ENCODE measurements around the gene CPE.
A peak's percentile ranks its signal among the peaks of the same experiment; 100 is the strongest.
"Not testable (repeated sequence)": the region's sequence is repeated elsewhere in the genome, so short reads cannot be mapped to it uniquely, and the experiment has no call there.

The CPE gene

DNA sequence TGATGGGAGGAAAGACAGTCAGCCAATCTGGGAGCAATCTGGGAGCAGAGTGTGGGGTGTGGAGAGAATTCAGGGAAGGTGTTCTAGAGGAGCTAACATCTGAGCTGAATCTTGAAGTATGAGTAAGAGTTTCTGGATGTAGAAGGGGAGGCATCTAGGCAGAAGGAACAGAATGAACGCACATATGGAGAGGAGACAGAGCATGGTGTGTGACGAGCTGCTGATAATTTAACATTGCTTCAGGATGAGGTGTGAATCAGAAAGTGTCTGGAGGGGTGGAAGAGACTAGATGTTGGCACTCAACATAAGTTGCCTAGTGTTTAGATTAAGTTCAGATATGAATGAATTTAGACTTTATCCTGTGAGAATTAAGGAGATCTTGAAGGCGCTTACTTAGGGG lies 58.9 kb downstream of the CPE start:
- peaks cover 2% of the 10 kb centered on the region for H3K4me1 ChIP-seq (ENCODE audit: control insufficient read depth, insufficient read depth, low read length)
- no peak overlapping the region for H3K4me3 ChIP-seq (ENCODE audit: low read length in 2 of 2)
- no peaks in the 10 kb centered on the region for H3K27me3 ChIP-seq (ENCODE audit: control insufficient read depth in 1 of 2, insufficient read depth in 2 of 2, low read length in 2 of 2)
- no peak overlapping the region for H3K27ac ChIP-seq (ENCODE audit: low read length)
- H3K9me3 ChIP-seq (ENCODE audit: control insufficient read depth in 2 of 2, low read length in 2 of 2) = no peaks in the 10 kb centered on the region
- no peaks in the 10 kb centered on the region for H3K36me3 ChIP-seq (ENCODE audit: control insufficient read depth in 2 of 2, insufficient read depth in 2 of 2, low read length in 2 of 2)
- H3K9ac ChIP-seq (ENCODE audit: low read length in 2 of 2) = no peak overlapping the region

DNA sequence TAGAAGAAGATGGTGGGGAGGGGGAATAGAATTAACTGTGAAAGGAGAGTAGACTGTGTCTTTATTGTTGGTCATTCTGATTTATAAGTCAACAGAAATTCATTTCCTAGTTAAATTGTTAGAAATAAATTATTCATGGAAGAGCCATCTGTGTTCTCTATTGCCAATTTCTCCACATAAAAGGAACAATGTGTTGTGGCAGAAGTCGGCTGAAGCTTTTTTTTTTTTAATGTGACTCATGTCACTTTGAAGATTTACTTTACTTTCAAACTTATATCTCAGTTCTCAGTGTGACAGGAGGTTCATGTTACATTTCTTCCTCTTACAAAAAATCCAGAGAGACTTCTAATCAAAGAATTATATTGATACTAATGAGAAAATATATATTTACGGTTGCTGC lies 60.5 kb downstream of the CPE start:
- no peak overlapping the region for H3K9ac ChIP-seq (ENCODE audit: low read length in 2 of 2)
- H3K4me1 ChIP-seq (ENCODE audit: control insufficient read depth, insufficient read depth, low read length) = peaks cover 2% of the 10 kb centered on the region
- no peaks in the 10 kb centered on the region for H3K27me3 ChIP-seq (ENCODE audit: control insufficient read depth in 1 of 2, insufficient read depth in 2 of 2, low read length in 2 of 2)
- no peaks in the 10 kb centered on the region for H3K36me3 ChIP-seq (ENCODE audit: control insufficient read depth in 2 of 2, insufficient read depth in 2 of 2, low read length in 2 of 2)
- H3K9me3 ChIP-seq (ENCODE audit: control insufficient read depth in 2 of 2, low read length in 2 of 2) = no peaks in the 10 kb centered on the region
- H3K4me3 ChIP-seq (ENCODE audit: low read length in 2 of 2) = no peak overlapping the region
- no peak overlapping the region for H3K27ac ChIP-seq (ENCODE audit: low read length)

DNA sequence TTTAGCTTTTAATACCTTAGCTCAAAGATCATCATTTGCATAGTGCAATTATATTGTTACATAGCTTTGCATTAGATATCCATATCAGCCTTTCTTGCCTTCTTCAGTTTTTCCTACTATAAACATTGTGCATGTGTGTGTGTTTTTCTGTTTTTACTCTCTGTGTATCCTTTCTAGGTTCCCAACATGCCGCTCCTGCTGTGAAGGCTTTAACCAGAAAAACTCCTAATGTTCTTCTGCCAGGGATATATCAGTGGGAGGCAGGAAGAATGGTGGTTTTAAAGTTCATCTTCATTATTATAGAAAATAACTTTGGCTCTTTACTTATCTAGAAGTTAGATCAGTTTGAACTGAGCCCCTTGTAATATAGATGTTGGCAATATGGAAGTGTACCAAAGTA lies 61.2 kb downstream of the CPE start:
- Histone ChIP-seq H3K9me3 (ENCODE audit: control insufficient read depth in 2 of 2, low read length in 2 of 2) (no peaks in the 10 kb centered on the region), H3K27ac (ENCODE audit: low read length) (no peak overlapping the region)

DNA sequence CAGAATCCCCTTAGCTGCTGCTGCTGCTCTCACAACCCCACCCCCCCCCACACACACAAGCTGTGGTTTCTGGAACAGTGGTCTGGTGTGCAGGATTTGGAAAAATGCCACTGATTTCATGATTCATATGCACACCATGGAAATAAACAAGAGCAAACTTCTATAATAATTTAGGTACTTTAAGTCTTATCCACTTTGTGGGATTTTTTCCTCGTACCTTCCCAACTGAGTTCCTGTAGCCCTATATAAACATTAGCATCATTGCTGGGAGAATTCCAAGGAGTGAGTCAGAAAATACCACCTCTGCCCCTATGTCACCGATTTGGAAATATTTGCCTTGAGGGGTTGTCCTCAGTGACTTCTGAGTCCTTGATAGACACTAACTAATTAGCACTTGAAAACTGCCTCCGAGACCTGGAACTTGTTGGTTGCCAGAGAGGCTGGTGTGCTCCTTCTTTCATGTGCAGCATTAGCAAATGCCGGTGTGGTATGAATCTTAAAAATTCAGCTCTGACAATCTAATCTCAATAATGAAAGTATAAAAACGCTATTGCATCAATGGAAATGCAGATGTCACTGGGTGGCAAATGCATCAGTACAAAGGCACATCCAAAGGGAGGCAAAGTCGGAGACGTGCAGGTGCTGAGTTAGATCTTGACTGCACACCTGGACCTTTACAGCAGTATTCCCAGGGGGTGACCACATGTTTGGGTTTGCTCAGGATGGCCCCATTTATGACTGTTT lies 61.8 kb downstream of the CPE start:
- no peaks in the 10 kb centered on the region for H3K9me3 ChIP-seq (ENCODE audit: control insufficient read depth in 2 of 2, low read length in 2 of 2)
- no peak overlapping the region for H3K9ac ChIP-seq (ENCODE audit: low read length in 2 of 2)
- no peak overlapping the region for H3K27ac ChIP-seq (ENCODE audit: low read length)
- peak overlapping the region in 1 of 2 donors; percentile 29 for H3K4me3 ChIP-seq (ENCODE audit: low read length in 2 of 2)
- H3K4me1 ChIP-seq (ENCODE audit: control insufficient read depth, insufficient read depth, low read length) = peaks cover 2% of the 10 kb centered on the region
- H3K27me3 ChIP-seq (ENCODE audit: control insufficient read depth in 1 of 2, insufficient read depth in 2 of 2, low read length in 2 of 2) = no peaks in the 10 kb centered on the region
- H3K36me3 ChIP-seq (ENCODE audit: control insufficient read depth in 2 of 2, insufficient read depth in 2 of 2, low read length in 2 of 2) = no peaks in the 10 kb centered on the region

More for the DNA sequence above, 61.2 kb downstream of the CPE start:
- Histone ChIP-seq H3K27me3 (ENCODE audit: control insufficient read depth in 1 of 2, insufficient read depth in 2 of 2, low read length in 2 of 2) (no peaks in the 10 kb centered on the region), H3K36me3 (ENCODE audit: control insufficient read depth in 2 of 2, insufficient read depth in 2 of 2, low read length in 2 of 2) (no peaks in the 10 kb centered on the region), H3K9ac (ENCODE audit: low read length in 2 of 2) (no peak overlapping the region), H3K4me1 (ENCODE audit: control insufficient read depth, insufficient read depth, low read length) (peaks cover 2% of the 10 kb centered on the region), H3K4me3 (ENCODE audit: low read length in 2 of 2) (peak overlapping the region in 1 of 2 donors; percentile 9)

DNA sequence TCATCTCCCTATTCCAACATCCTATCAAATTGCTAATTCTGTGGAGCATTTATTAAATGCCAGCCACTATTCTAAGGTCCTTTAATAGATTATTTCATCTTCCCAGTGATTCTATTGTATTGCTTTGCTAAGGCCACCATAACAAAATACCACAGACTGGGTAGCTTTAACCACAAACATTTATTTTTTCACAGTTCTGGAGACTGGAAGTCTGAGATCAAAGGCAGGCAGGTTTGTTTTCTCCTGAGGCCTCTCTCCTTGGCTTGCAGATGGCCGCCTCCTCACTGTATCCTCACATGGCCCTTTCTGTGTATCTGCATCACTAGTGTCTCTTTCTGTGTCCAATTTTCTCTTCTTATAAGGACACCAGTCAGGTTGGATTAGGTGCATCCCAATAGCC lies 64.5 kb downstream of the CPE start:
- H3K9ac ChIP-seq (ENCODE audit: low read length in 2 of 2) = no peak overlapping the region
- H3K36me3 ChIP-seq (ENCODE audit: control insufficient read depth in 2 of 2, insufficient read depth in 2 of 2, low read length in 2 of 2) = no peaks in the 10 kb centered on the region
- no peaks in the 10 kb centered on the region for H3K9me3 ChIP-seq (ENCODE audit: control insufficient read depth in 2 of 2, low read length in 2 of 2)
- peaks cover 2% of the 10 kb centered on the region for H3K4me1 ChIP-seq (ENCODE audit: control insufficient read depth, insufficient read depth, low read length)
- no peaks in the 10 kb centered on the region for H3K27me3 ChIP-seq (ENCODE audit: control insufficient read depth in 1 of 2, insufficient read depth in 2 of 2, low read length in 2 of 2)
- H3K27ac ChIP-seq (ENCODE audit: low read length) = no peak overlapping the region
- no peak overlapping the region for H3K4me3 ChIP-seq (ENCODE audit: low read length in 2 of 2)

DNA sequence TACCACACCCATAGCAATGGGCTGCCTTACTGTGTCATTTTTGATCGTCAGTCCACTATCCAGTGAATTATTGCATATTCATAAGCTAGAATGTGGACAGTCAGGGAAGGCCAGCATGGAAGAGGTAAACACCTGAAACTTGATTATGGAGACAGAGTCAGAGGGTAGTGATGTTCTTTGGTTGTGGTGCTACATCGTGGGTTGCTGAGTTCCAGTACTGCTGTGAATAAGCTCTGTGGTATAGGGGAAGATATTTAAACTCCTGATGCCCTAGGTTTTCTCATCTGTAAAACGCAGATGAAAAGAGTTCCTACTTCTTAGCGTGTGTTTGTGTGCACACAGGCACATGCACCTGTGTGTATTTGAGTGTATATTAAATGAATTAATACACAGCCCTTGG lies 69.9 kb downstream of the CPE start:
- Histone ChIP-seq H3K9ac (ENCODE audit: low read length in 2 of 2) (no peak overlapping the region), H3K27me3 (ENCODE audit: control insufficient read depth in 1 of 2, insufficient read depth in 2 of 2, low read length in 2 of 2) (no peaks in the 10 kb centered on the region), H3K36me3 (ENCODE audit: control insufficient read depth in 2 of 2, insufficient read depth in 2 of 2, low read length in 2 of 2) (no peaks in the 10 kb centered on the region), H3K9me3 (ENCODE audit: control insufficient read depth in 2 of 2, low read length in 2 of 2) (no peaks in the 10 kb centered on the region), H3K4me3 (ENCODE audit: low read length in 2 of 2) (no peak overlapping the region), H3K27ac (ENCODE audit: low read length) (no peak overlapping the region), H3K4me1 (ENCODE audit: control insufficient read depth, insufficient read depth, low read length) (no peaks in the 10 kb centered on the region)

DNA sequence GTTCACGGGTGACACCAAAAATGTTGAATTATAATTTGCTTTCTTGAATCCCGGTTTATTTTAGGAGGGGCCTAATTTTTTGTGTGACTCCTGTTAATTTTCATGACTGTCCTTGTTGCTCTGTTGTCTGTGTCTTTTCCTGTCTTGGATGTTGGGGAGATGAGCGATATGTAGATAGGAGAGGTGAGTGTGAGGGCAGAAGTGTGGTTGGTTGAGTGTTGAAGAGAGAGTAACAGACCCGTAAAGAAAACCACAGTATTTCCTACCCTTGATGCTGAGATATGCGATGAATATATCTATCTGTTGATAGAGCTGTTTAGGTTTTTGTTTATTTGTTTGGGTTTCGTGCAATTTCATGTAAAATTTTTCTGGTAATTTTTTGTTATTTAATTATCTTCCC lies 70.5 kb downstream of the CPE start:
- Histone ChIP-seq H3K27ac (ENCODE audit: low read length) (no peak overlapping the region), H3K4me3 (ENCODE audit: low read length in 2 of 2) (no peak overlapping the region), H3K27me3 (ENCODE audit: control insufficient read depth in 1 of 2, insufficient read depth in 2 of 2, low read length in 2 of 2) (no peaks in the 10 kb centered on the region), H3K9me3 (ENCODE audit: control insufficient read depth in 2 of 2, low read length in 2 of 2) (no peaks in the 10 kb centered on the region), H3K9ac (ENCODE audit: low read length in 2 of 2) (no peak overlapping the region), H3K36me3 (ENCODE audit: control insufficient read depth in 2 of 2, insufficient read depth in 2 of 2, low read length in 2 of 2) (no peaks in the 10 kb centered on the region), H3K4me1 (ENCODE audit: control insufficient read depth, insufficient read depth, low read length) (no peaks in the 10 kb centered on the region)

DNA sequence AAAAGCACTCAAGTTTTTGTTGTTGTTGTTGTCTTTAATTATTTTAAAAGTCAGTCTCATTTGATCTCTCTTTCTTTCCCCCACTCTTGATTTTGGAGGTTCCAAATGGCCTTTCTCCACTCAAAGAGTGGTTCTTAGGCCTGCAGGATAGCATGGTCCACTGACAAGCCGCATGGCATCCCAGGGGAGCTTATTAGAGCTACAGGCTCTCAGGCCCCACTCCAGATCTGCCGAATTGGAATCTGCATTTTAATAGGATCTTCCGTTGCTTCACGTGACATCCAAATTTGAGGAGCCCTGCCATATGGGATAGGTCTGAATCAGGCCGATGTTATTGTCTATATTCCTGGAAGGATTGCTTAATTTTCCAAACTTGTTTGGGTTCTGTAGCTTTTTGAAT lies 72.1 kb downstream of the CPE start:
- H3K27me3 ChIP-seq (ENCODE audit: control insufficient read depth in 1 of 2, insufficient read depth in 2 of 2, low read length in 2 of 2) = no peaks in the 10 kb centered on the region
- H3K27ac ChIP-seq (ENCODE audit: low read length) = no peak overlapping the region
- H3K36me3 ChIP-seq (ENCODE audit: control insufficient read depth in 2 of 2, insufficient read depth in 2 of 2, low read length in 2 of 2) = no peaks in the 10 kb centered on the region
- H3K9ac ChIP-seq (ENCODE audit: low read length in 2 of 2) = no peak overlapping the region
- no peak overlapping the region for H3K4me3 ChIP-seq (ENCODE audit: low read length in 2 of 2)
- no peaks in the 10 kb centered on the region for H3K9me3 ChIP-seq (ENCODE audit: control insufficient read depth in 2 of 2, low read length in 2 of 2)
- H3K4me1 ChIP-seq (ENCODE audit: control insufficient read depth, insufficient read depth, low read length) = no peaks in the 10 kb centered on the region

DNA sequence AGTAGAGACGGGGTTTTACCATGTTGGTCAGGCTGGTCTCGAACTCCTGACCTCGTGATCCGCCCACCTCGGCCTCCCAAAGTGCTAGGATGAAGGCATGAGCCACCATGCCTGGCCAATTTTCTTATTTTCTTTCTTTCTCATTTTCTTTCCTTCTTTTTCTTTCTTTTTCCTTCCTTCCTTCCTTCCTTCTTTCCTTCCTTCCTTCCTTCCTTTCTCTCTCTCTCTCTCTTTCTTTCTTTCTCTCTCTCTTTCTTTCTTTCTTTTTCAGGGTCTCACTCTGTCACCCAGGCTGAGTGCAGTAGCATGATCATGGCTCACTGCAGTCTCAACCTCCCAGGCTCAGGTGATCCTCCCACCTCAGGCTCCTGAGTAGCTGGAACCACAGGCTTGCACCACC lies 74.3 kb downstream of the CPE start:
- H3K9me3 ChIP-seq (ENCODE audit: control insufficient read depth in 2 of 2, low read length in 2 of 2); H3K36me3 ChIP-seq (ENCODE audit: control insufficient read depth in 2 of 2, insufficient read depth in 2 of 2, low read length in 2 of 2); H3K9ac ChIP-seq (ENCODE audit: low read length in 2 of 2); H3K4me3 ChIP-seq (ENCODE audit: low read length in 2 of 2); H3K27ac ChIP-seq (ENCODE audit: low read length); H3K27me3 ChIP-seq (ENCODE audit: control insufficient read depth in 1 of 2, insufficient read depth in 2 of 2, low read length in 2 of 2); H3K4me1 ChIP-seq (ENCODE audit: control insufficient read depth, insufficient read depth, low read length): not testable (repeated sequence)

DNA sequence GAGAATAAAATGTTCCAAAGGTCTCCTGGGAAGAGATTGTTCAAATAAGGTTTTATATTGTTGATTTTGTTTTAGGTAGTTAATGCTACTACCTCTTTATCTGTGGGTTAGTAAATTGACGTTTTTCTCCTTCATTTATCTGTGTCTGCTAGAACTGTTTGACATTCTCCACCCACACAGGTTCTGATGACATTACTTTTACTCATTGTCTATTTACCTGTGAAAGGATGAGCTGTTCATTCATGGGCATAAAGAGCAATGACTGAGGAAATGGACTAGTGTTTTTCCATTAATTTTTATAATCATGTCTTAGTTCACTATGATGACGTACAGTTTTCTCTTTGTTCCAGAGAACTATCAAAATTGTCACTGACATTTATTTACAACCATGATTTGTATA lies 75.6 kb downstream of the CPE start:
- H3K9ac ChIP-seq (ENCODE audit: low read length in 2 of 2) = no peak overlapping the region
- H3K4me1 ChIP-seq (ENCODE audit: control insufficient read depth, insufficient read depth, low read length) = no peaks in the 10 kb centered on the region
- H3K27me3 ChIP-seq (ENCODE audit: control insufficient read depth in 1 of 2, insufficient read depth in 2 of 2, low read length in 2 of 2) = no peaks in the 10 kb centered on the region
- no peaks in the 10 kb centered on the region for H3K36me3 ChIP-seq (ENCODE audit: control insufficient read depth in 2 of 2, insufficient read depth in 2 of 2, low read length in 2 of 2)
- no peaks in the 10 kb centered on the region for H3K9me3 ChIP-seq (ENCODE audit: control insufficient read depth in 2 of 2, low read length in 2 of 2)
- no peak overlapping the region for H3K4me3 ChIP-seq (ENCODE audit: low read length in 2 of 2)
- H3K27ac ChIP-seq (ENCODE audit: low read length) = no peak overlapping the region

DNA sequence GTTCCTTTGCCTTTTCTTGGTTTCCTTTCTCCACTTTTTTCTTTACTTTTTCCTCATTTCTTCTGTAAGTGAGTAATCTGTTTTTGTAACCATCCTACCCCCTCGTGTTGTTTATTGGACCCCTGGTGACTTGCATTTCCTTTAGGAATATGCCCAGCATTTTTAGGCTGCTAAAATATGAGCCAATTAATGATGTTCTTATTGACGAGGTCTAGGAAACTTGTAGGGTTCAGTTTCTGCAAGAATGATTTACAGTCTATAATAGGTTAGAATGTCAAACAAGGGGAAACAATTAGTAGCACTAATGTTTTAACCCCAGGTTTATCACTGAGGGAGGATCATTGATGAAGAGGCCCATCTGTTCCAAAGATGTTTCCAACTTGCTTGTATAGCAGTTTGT lies 79.0 kb downstream of the CPE start:
- Histone ChIP-seq H3K9ac (ENCODE audit: low read length in 2 of 2) (no peak overlapping the region), H3K9me3 (ENCODE audit: control insufficient read depth in 2 of 2, low read length in 2 of 2) (no peaks in the 10 kb centered on the region), H3K4me1 (ENCODE audit: control insufficient read depth, insufficient read depth, low read length) (no peaks in the 10 kb centered on the region), H3K4me3 (ENCODE audit: low read length in 2 of 2) (no peak overlapping the region), H3K27me3 (ENCODE audit: control insufficient read depth in 1 of 2, insufficient read depth in 2 of 2, low read length in 2 of 2) (no peaks in the 10 kb centered on the region), H3K27ac (ENCODE audit: low read length) (no peak overlapping the region), H3K36me3 (ENCODE audit: control insufficient read depth in 2 of 2, insufficient read depth in 2 of 2, low read length in 2 of 2) (no peaks in the 10 kb centered on the region)

All from stomach smooth muscle (tissue), 2 donors.